HepG2 (cell line): ENCODE results near the gene SRRM3. TPM values are rescaled to one million over a fixed set of nuclear protein-coding genes. Genes with fewer than 3 reads are reported as not detected.
A peak's percentile ranks its signal among the peaks of the same experiment; 100 is the strongest.

Experiments used
- ELF3 ChIP-seq: IDR thresholded peaks from 2 replicates; pipeline ENCODE4 v1.6.1; 2016; ENCODE audit warnings: missing genetic modification reagents, missing compliant biosample characterization
- ELF4 ChIP-seq: sonication (generic); formaldehyde crosslinking; IDR thresholded peaks from 2 replicates; pipeline ENCODE4 v1.5.0; 2020; ENCODE audit warnings: missing genetic modification reagents, mild to moderate bottlenecking, moderate library complexity, borderline replicate concordance
- GABPB1 ChIP-seq: IDR thresholded peaks from 2 replicates; pipeline ENCODE4 v1.6.1; 2016; ENCODE audit warnings: mild to moderate bottlenecking, missing genetic modification reagents, moderate library complexity, missing compliant biosample characterization
- KLF6 ChIP-seq: IDR thresholded peaks from 2 replicates; pipeline ENCODE4 v1.8.0; 2016; ENCODE audit warnings: missing biosample characterization, missing genetic modification reagents
- MED13 ChIP-seq: sonication (generic); formaldehyde crosslinking; IDR thresholded peaks from 2 replicates; pipeline ENCODE4 v1.5.0; 2020; ENCODE audit warnings: missing genetic modification reagents
- MEIS2 ChIP-seq: sonication (generic); formaldehyde crosslinking; IDR thresholded peaks from 2 replicates; pipeline ENCODE4 v1.9.0; 2021; ENCODE audit warnings: mild to moderate bottlenecking, missing genetic modification reagents
- NFYC ChIP-seq: IDR thresholded peaks from 2 replicates; pipeline ENCODE4 v1.6.1; 2016; ENCODE audit warnings: missing genetic modification reagents, missing compliant biosample characterization
- RBFOX2 ChIP-seq: fragments of 200-400 bp; formaldehyde crosslinking; IDR thresholded peaks from 2 replicates; pipeline ENCODE4 v1.6.1; 2017; ENCODE audit warnings: low read depth, mild to moderate bottlenecking, low read length
- REL ChIP-seq: sonication (generic); formaldehyde crosslinking; conservative IDR thresholded peaks from 2 replicates; pipeline ENCODE4 v1.8.0; 2022; ENCODE audit warnings: mild to moderate bottlenecking, missing genetic modification reagents, moderate library complexity
- RORA ChIP-seq: sonication (generic); formaldehyde crosslinking; IDR thresholded peaks from 2 replicates; pipeline ENCODE4 v1.5.0; 2020; ENCODE audit warnings: mild to moderate bottlenecking, missing genetic modification reagents, moderate library complexity
- SIN3A ChIP-seq: IDR thresholded peaks from 2 replicates; pipeline ENCODE4 v1.6.1; 2011; ENCODE audit warnings: low read depth, mild to moderate bottlenecking, control low read depth, low read length, borderline replicate concordance
- SPEN ChIP-seq: sonication (generic); formaldehyde crosslinking; IDR thresholded peaks from 2 replicates; pipeline ENCODE4 v1.5.1; 2020; ENCODE audit warnings: low read depth, mild to moderate bottlenecking, missing genetic modification reagents
- SRF ChIP-seq: IDR thresholded peaks from 2 replicates; pipeline ENCODE4 v1.6.1; 2011; ENCODE audit warnings: mild to moderate bottlenecking, low read depth, low read length, moderate library complexity
- STAT5B ChIP-seq: sonication (generic); formaldehyde crosslinking; IDR thresholded peaks from 2 replicates; pipeline ENCODE4 v1.4.0; 2020; ENCODE audit warnings: missing genetic modification reagents
- TFAP4 ChIP-seq: sonication (generic); IDR thresholded peaks from 2 replicates; pipeline ENCODE4 v1.6.1; 2016; ENCODE audit warnings: low read depth, borderline replicate concordance
- TFDP1 ChIP-seq: IDR thresholded peaks from 2 replicates; pipeline ENCODE4 v1.6.1; 2016; ENCODE audit warnings: missing compliant biosample characterization, missing genetic modification reagents, borderline replicate concordance
- THAP11 ChIP-seq: IDR thresholded peaks from 2 replicates; pipeline ENCODE4 v1.6.1; 2016; ENCODE audit warnings: missing biosample characterization, missing genetic modification reagents
- THAP9 ChIP-seq: sonication (generic); formaldehyde crosslinking; IDR thresholded peaks from 2 replicates; pipeline ENCODE4; 2020; ENCODE audit warnings: missing genetic modification reagents, mild to moderate bottlenecking, borderline replicate concordance
- ZBTB10 ChIP-seq: sonication (generic); formaldehyde crosslinking; IDR thresholded peaks from 2 replicates; pipeline ENCODE4 v1.4.0; 2020; ENCODE audit warnings: missing genetic modification reagents, borderline replicate concordance
- ZNF207 ChIP-seq: fragments of 450-650 bp; IDR thresholded peaks from 2 replicates; pipeline ENCODE4 v1.6.1; 2016; ENCODE audit warnings: antibody characterized with exemption, borderline replicate concordance
- ZNF264 ChIP-seq: sonication (generic); formaldehyde crosslinking; IDR thresholded peaks from 2 replicates; pipeline ENCODE4 v1.4.0; 2020; ENCODE audit warnings: missing genetic modification reagents
- ZNF331 ChIP-seq: sonication (generic); formaldehyde crosslinking; IDR thresholded peaks from 2 replicates; pipeline ENCODE4 v1.4.0; 2020; ENCODE audit warnings: missing genetic modification reagents
- ZNF614 ChIP-seq: IDR thresholded peaks from 2 replicates; pipeline ENCODE4 v1.6.1; 2018; ENCODE audit warnings: missing biosample characterization, missing genetic modification reagents, inconsistent platforms, borderline replicate concordance
- ZNF619 ChIP-seq: sonication (generic); formaldehyde crosslinking; IDR thresholded peaks from 2 replicates; pipeline ENCODE4 v1.4.0; 2020; ENCODE audit warnings: mild to moderate bottlenecking, missing genetic modification reagents
- ZNF792 ChIP-seq: IDR thresholded peaks from 2 replicates; pipeline ENCODE4 v1.6.1; 2016
- ZNF816 ChIP-seq: sonication (generic); formaldehyde crosslinking; IDR thresholded peaks from 2 replicates; pipeline ENCODE4 v1.8.0; 2022; ENCODE audit warnings: missing genetic modification reagents, mild to moderate bottlenecking, borderline replicate concordance
- polyA plus RNA-seq, 8 experiments: library from polyadenylated mRNA; depleted of rRNA in 3 of 8; stranded (reverse) in 7 of 8; unstranded in 1 of 8; fragments of >200 nt; fragmentation: Illumina TruSeq in 4 of 8; extraction: Trizol in 4 of 8; gene quantifications; 2 replicates each; pipeline versions ENCODE4 v1.2.1 to v1.2.3, GENCODE V29; 2011 to 2016; ENCODE audit warnings: low read depth in 4 of 8, missing spikeins in 1 of 8, mixed read lengths in 1 of 8; ENCODE audit not compliant: insufficient read depth in 1 of 8
- total RNA-seq, 5 experiments: library from RNA; depleted of rRNA; stranded (reverse); fragments of >200 nt; fragmentation: Illumina TruSeq; extraction: Trizol; gene quantifications; 2 replicates each; pipeline ENCODE4 v1.2.3, GENCODE V29; 2016; ENCODE audit warnings: low read depth in 1 of 5

SRRM3 gene
- total and polyA plus RNA-seq, 2 of the 13 experiments (the other 11 are each of a cell fraction or from before 2014, with no cell fraction given) = 0.13 to 0.54 TPM

GRCh38 chr7:76225379-76225778 is 23.7 kb downstream of the SRRM3 start (continued):
- TF ChIP-seq THAP9 (CRISPR knock-in tag) = no peak
- TF ChIP-seq SIN3A = peak; percentile 29; the same call in 1 of the 2 replicates
- TF ChIP-seq GABPB1 = no peak
- TF ChIP-seq MED13 (CRISPR knock-in tag) = no peak
- TF ChIP-seq ZNF264 (CRISPR knock-in tag) = peak; percentile 62; the same call in 1 of the 2 replicates
- TF ChIP-seq ZBTB10 (CRISPR knock-in tag) = no peak
- TF ChIP-seq TFAP4 = no peak
- TF ChIP-seq ZNF816 (CRISPR knock-in tag) = no peak
- TF ChIP-seq SRF = no peak
- no peak for TF ChIP-seq RBFOX2
- peak; percentile 61; the same call in 1 of the 2 replicates for TF ChIP-seq ZNF792 (CRISPR knock-in tag)
- peak; percentile 79 for TF ChIP-seq ZNF331 (CRISPR knock-in tag)
- 0 out of 2 replicates have a peak, but pooled peaks have one; percentile 39 for TF ChIP-seq STAT5B (CRISPR knock-in tag)
- TF ChIP-seq RORA = no peak
- TF ChIP-seq ZNF614 = no peak
- no peak for TF ChIP-seq ZNF207
- TF ChIP-seq MEIS2 = peak; percentile 63; the same call in 1 of the 2 replicates
- no peak for TF ChIP-seq SPEN
- no peak for TF ChIP-seq ELF4 (CRISPR knock-in tag)
- peak; percentile 72; the same call in 1 of the 2 replicates for TF ChIP-seq ELF3 (CRISPR knock-in tag)
- peak; percentile 86; the same call in 1 of the 2 replicates for TF ChIP-seq KLF6 (CRISPR knock-in tag)
- no peak for TF ChIP-seq TFDP1 (CRISPR knock-in tag)
- no peak for TF ChIP-seq REL (CRISPR knock-in tag)
- TF ChIP-seq ZNF619 = no peak
- TF ChIP-seq THAP11 (CRISPR knock-in tag) = peak; percentile 55; the same call in 1 of the 2 replicates
- TF ChIP-seq NFYC (CRISPR knock-in tag) = no peak
